GM12878 (cell line): ENCODE results near the gene PLEKHA1. TPM values are rescaled to one million over a fixed set of nuclear protein-coding genes. Genes with fewer than 3 reads are reported as not detected.

ENCODE experiments used
- ATAC-seq: fragments of 200-7000 bp; cut with Tn5 transposase; 3 replicates; pipeline ENCODE4 v1.9.1; 2020; ENCODE audit warnings: mild to moderate bottlenecking, moderate library complexity
- BruUV-seq: library from RNA; stranded (reverse); fragments of 400-500 nt; replicated peaks from 2 replicates; lab custom pipeline; 2021; lab: Mats Ljungman, UMichigan
- CTCF ChIA-PET: fragments of 300-600 bp; sonication (Branson Sonifier 250); formaldehyde crosslinking; extraction: SDS; loops from one replicate; lab custom pipeline; 2021; ENCODE audit warnings: inconsistent platforms; lab: Yijun Ruan, JAX
- POLR2A ChIA-PET: fragments of 350-600 bp; formaldehyde crosslinking; extraction: SDS; loops from one replicate; lab custom pipeline; 2021; ENCODE audit warnings: inconsistent platforms; lab: Charles Lee
- RAD21 ChIA-PET: fragments of 300-600 bp; sonication (Branson Sonifier 250); formaldehyde crosslinking; loops from one replicate; lab custom pipeline; 2023; ENCODE audit warnings: antibody characterized with exemption; ENCODE audit not compliant: unreplicated experiment; lab: Charles Lee
- SMC1A ChIA-PET: fragments of 300-600 bp; sonication (Branson Sonifier 250); formaldehyde crosslinking; loops from one replicate; lab custom pipeline; 2023; ENCODE audit not compliant: unreplicated experiment, uncharacterized antibody; lab: Charles Lee
- DNase-seq: peaks from one replicate; pipeline ENCODE4 v3.0.0-alpha.2; 2011; ENCODE audit warnings: low read depth, low spot score
- FAIRE-seq: peaks from 3 replicates; lab custom pipeline; 2011; peaks lifted over from hg19 to GRCh38; lab: Jason Lieb, UNC
- H2AFZ ChIP-seq: 2 replicates; pipeline ENCODE4 v1.6.0; 2011; ENCODE audit warnings: low read depth, low read length, control low read depth; ENCODE audit not compliant: control insufficient read depth
- H3K27ac ChIP-seq: 2 replicates; pipeline ENCODE4 v1.5.1; 2011; ENCODE audit warnings: control low read depth; ENCODE audit not compliant: control insufficient read depth, insufficient read depth
- H3K27me3 ChIP-seq, 2 experiments: replicated peaks in 1 of 2; 2 replicates each; pipeline versions ENCODE4 v1.6.0 to v1.6.1; 2011; ENCODE audit warnings: low read length in 1 of 2; ENCODE audit not compliant: control insufficient read depth in 2 of 2, insufficient read depth in 2 of 2
- H3K36me3 ChIP-seq, 2 experiments: 2 replicates each; pipeline ENCODE4 v1.5.1; 2011; ENCODE audit warnings: low read length in 1 of 2; ENCODE audit not compliant: control insufficient read depth in 2 of 2, insufficient read depth in 2 of 2
- H3K4me1 ChIP-seq: 2 replicates; pipeline ENCODE4 v1.6.1; 2011; ENCODE audit warnings: mild to moderate bottlenecking, low read length, moderate library complexity, mixed read lengths; ENCODE audit not compliant: control insufficient read depth, insufficient read depth
- H3K4me2 ChIP-seq: 2 replicates; pipeline ENCODE4 v1.6.0; 2011; ENCODE audit warnings: control low read depth; ENCODE audit not compliant: control insufficient read depth, insufficient read depth
- H3K4me3 ChIP-seq: fragments of 200-600 bp; sonication (generic); 2 replicates; pipeline ENCODE4 v1.5.1; 2016
- H3K79me2 ChIP-seq: 2 replicates; pipeline ENCODE4 v1.6.0; 2011; ENCODE audit warnings: low read length; ENCODE audit not compliant: control insufficient read depth, insufficient read depth
- H3K9ac ChIP-seq: 2 replicates; pipeline ENCODE4 v1.8.0; 2011; ENCODE audit warnings: low read length, control low read depth, mixed read lengths; ENCODE audit not compliant: control insufficient read depth, insufficient read depth
- H3K9me3 ChIP-seq: replicated peaks from 3 replicates; pipeline ENCODE4 v1.5.1; 2011; ENCODE audit warnings: mild to moderate bottlenecking, low read length; ENCODE audit not compliant: control insufficient read depth, insufficient read depth
- H4K20me1 ChIP-seq: 2 replicates; pipeline ENCODE4 v1.6.0; 2011; ENCODE audit not compliant: control insufficient read depth, insufficient read depth
- ATF3 ChIP-seq: IDR thresholded peaks from 2 replicates; pipeline ENCODE4 v1.6.1; 2011; ENCODE audit warnings: low read depth, mild to moderate bottlenecking, low read length, moderate library complexity, borderline replicate concordance; ENCODE audit errors: extremely low read depth
- NFXL1 ChIP-seq: fragments of 450-650 bp; IDR thresholded peaks from 2 replicates; pipeline ENCODE4 v1.6.1; 2017; ENCODE audit warnings: antibody characterized with exemption, mild to moderate bottlenecking, borderline replicate concordance
- REST ChIP-seq: IDR thresholded peaks from 2 replicates; pipeline ENCODE4 v1.6.1; 2012; ENCODE audit warnings: mild to moderate bottlenecking, low read depth, low read length
- ZNF24 ChIP-seq: fragments of 450-650 bp; IDR thresholded peaks from 2 replicates; pipeline ENCODE4 v1.6.1; 2017; ENCODE audit warnings: antibody characterized with exemption, mild to moderate bottlenecking
- WGBS: methylation state at CpG from one replicate; pipeline ENCODE4 v1.1.6; 2016; ENCODE audit warnings: low lambda C conversion rate; ENCODE audit not compliant: insufficient replicate concordance, insufficient coverage; ENCODE audit errors: missing lambda C conversion rate; 5-methylcytosine and 5-hydroxymethylcytosine counted together
- in situ Hi-C: fragments of 300-500 bp; cut with MboI; formaldehyde crosslinking; loops from 9 replicates; pipeline ENCODE4 v1.14.3; 2018; ENCODE audit warnings: mixed read lengths
- intact Hi-C: fragments of 100-400 bp; cut with micrococcal nuclease; formaldehyde crosslinking; loops from one replicate; pipeline ENCODE4 v1.14.2; 2022; ENCODE audit not compliant: unreplicated experiment
- polyA plus RNA-seq, 11 experiments: library from polyadenylated mRNA; depleted of rRNA in 4 of 11; unstranded in 6 of 11; stranded (reverse) in 5 of 11; fragments of >200 nt; fragmentation: Nextera tagmentation in 4 of 11; fragmentation: Illumina TruSeq in 1 of 11; extraction: Ambion mirVana in 4 of 11; extraction: Trizol in 1 of 11; gene quantifications; 1 replicate in 1 of 11; 2 replicates in 10 of 11; pipeline versions ENCODE4 v1.2.1 to v1.2.3, GENCODE V29; 2011 to 2016; ENCODE audit warnings: inconsistent platforms in 2 of 11, missing spikeins in 2 of 11, low read depth in 1 of 11
- total RNA-seq, 4 experiments: library from RNA; depleted of rRNA in 3 of 4; stranded (reverse); fragments of >200 nt in 3 of 4; fragmentation: Illumina TruSeq in 1 of 4; extraction: Trizol in 1 of 4; gene quantifications; 2 replicates each; pipeline versions ENCODE4 v1.2.1 to v1.2.3, GENCODE V29; 2013 to 2021

Gene PLEKHA1
- total and polyA plus RNA-seq, 10 of the 15 experiments (the other 5 are each of a cell fraction or from before 2014, with no cell fraction given): 0.15 to 6.0 (median 0.32) TPM

GRCh38 chr10:122392835-122393234, 18.3 kb downstream of the PLEKHA1 start (continued):
- no peak for TF ChIP-seq REST
- no peak for TF ChIP-seq ATF3
- no peak for TF ChIP-seq NFXL1
- TF ChIP-seq, all 136 proteins: peak for 0

- in situ Hi-C loops: no loop called here
- H3K9me3 ChIP-seq: no peaks in the 10 kb centered on the region
- H3K4me2 ChIP-seq: no peak overlapping the region
- ChIA-PET POLR2A (no interaction called here), RAD21 (no interaction called here), CTCF (interaction anchor here (0.7 kb wide), 1 partner anchor 40 kb away, joined by 4 read pairs; no protein-coding TSS in a partner anchor), SMC1A (interaction anchor here (0.6 kb wide), 1 partner anchor 14 kb away, joined by 3 read pairs; no protein-coding TSS in a partner anchor)
- H3K4me3 ChIP-seq: no peak overlapping the region
- WGBS: 6% methylated on average over 2 of the region's 2 CpGs
- H3K79me2 ChIP-seq: no peaks in the 10 kb centered on the region
- H2AFZ ChIP-seq: no peak overlapping the region
- ATAC-seq (no peak), FAIRE-seq (no peak), DNase-seq (no peak)
- no peaks in the 10 kb centered on the region for H3K4me1 ChIP-seq
- H3K9ac ChIP-seq: no peak overlapping the region
- no peak for TF ChIP-seq ZNF24
- no peak overlapping the region for H3K27ac ChIP-seq
- no peaks in the 10 kb centered on the region for H4K20me1 ChIP-seq
- intact Hi-C loops: no loop called here
- no TSS peak for BruUV-seq
- no peaks in the 10 kb centered on the region for H3K36me3 ChIP-seq
- no peaks in the 10 kb centered on the region for H3K27me3 ChIP-seq
Measured at GRCh38 chr10:122393288-122393687, 18.8 kb downstream of the PLEKHA1 start.
